Activated CD8-positive, alpha-beta memory T cell treated with anti-CD3 and anti-CD28 coated beads for 1 hour (primary cell): ENCODE measurements around the gene GOLGA6A.
"Not testable (repeated sequence)": the region's sequence is repeated elsewhere in the genome, so short reads cannot be mapped to it uniquely, and the experiment has no call there.

Experiments used
- DNase-seq, 2 donors: peaks; one replicate each; pipeline ENCODE4 v3.0.0-alpha.2; 2020; ENCODE audit warnings: low read depth in 1 of 2; ENCODE audit errors: extremely low read depth in 1 of 2

Gene GOLGA6A, protein sequence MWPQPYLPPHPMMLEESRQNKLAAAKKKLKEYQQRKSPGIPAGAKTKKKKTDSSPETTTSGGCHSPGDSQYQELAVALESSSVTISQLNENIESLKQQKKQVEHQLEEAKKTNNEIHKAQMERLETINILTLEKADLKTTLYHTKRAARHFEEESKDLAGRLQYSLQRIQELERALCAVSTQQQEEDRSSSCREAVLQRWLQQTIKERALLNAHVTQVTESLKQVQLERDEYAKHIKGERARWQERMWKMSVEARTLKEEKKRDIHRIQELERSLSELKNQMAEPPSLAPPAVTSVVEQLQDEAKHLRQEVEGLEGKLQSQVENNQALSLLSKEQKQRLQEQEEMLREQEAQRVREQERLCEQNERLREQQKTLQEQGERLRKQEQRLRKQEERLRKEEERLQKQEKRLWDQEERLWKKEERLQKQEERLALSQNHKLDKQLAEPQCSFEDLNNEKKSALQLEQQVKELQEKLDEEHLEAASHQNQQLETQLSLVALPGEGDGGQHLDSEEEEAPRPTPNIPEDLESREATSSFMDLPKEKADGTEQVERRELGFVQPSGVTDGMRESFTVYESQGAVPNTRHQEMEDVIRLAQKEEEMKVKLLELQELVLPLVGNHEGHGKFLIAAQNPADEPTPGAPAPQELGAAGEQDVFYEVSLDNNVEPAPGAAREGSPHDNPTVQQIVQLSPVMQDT

DNA sequence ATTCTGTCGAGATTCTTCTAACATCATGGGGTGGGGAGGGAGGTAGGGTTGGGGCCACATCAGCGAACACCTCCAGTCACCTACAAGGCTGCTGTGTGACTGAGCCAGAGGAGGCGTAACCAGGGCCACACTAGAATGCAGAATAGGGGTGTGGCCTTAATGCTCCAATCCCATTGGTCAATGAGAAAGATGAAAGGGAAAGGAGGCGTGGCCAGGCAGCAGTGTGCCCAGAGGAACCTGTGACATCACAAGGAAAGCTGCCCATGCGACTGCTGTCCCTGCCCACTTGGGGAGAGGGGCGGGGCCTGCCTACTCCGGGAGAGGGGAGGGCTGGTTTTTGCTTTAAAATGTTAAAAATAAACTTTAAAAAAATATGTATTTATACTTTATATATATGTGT is at the start of gene GOLGA6A:
TSS of gene GOLGA6A (minus strand) at position 101 of the 400 bp plus-strand sequence. CDS start at position 60, 41 bp downstream.
- not testable (repeated sequence) for DNase-seq

DNA sequence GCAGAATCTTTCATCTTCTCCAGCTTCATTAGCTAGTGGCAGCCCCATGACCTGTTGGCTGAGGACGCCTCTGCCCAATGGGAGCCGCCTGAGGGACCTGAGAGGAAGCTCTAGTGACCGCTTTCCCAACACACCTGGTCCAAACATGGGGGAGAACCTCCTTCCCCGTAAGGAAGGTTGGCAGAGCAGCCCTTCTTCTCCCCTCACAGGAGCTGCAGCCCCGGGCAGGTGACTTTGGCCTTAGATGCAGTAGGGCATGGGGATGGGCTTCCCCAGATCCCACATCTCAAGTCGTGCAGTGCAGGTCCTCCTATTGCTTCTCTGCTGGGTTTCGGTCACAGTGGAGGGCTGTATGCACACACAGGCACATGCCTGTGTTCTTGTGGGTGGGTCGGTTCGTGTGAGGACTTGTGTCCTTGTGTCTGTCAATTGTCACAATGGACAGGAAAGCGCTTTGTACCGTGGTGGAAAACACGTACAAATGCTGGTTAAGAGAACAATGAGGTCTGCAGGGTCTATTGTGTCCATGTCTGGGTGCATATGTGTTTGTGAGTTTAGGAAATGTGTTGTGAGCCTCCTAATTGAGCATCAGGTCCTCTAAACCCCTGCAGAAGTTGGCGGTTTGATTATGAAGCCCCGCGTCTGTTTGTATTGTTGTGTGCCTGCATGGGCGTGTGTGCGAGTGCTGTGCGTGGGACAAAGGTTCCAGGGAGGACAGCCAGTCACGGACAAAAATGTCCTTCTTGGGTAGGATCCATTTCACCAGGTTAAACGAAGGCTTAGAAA is 49.5 kb upstream of the GOLGA6A start:
- DNase-seq = no peak

DNA sequence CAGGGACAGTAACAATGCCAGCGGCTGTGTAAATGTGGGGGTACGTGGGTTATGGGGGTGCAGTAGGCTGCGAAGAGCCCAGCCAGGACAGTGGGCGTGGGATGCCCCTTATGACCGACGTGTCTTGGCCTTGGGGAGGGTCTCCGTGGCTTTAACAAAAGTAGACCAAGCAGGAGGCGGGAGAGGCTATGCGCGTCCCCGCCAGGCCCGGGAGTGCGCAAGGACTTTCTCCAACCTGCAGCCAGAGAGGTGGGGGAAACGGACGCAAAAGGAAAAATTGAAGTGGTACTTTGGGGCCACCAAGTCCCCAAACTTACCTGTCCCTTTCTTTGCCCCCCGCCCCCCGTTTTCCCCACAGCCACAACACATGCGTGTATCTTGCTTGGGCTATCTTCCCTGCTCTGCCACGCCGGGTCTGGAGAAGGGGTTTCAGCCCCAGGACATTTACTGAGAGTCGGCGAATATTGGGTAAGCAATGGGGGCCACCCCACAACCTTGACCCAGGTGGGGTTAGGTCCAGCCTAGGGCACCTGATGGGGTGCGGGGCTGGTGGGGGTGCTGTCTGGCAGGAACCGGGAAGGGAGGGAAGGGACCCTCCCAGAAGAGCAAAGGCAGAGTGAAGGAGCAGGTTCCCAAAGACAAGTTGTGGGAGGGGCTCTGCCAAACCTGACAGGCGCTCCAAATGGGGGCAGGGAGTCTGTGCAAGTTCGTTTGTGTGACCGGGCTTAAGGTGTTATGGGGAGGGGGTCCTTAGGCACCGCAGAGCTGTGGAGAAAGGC is 48.7 kb upstream of the GOLGA6A start:
- DNase-seq = no peak

DNA sequence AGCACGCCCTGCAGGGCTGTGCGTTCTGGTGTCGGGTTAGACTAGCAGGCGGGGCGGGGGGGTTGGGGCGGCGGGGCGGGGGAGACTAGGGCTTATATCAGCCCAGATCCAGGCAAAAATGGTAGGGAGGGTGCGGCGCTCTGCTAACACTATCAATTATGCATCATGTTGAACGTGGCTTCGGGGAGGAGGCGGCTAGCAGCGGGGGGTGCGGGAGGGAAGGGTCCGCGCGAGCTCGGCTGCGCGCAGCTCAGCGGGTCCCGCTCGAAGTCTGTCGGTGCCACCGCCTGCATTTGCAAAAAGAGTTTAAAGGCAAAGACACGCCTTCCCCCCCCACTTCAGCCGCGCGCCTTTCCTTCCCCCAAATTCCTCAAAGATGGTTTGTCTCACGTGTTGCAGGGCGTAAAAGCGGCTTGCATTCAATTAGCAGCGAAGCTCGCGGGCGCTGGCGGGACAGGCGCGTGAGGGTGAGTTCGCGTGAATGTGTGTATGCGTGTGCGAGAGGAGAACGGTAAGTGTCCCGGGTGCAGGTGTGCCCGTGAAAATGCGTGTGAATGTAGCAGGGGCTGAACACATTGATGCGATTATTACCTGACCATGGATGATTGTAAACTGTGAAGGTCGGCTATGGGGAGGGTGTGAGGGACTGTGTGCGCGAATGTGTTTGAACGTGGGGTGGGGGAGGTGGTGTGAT is 48.0 kb upstream of the GOLGA6A start, which contains the start of gene ISLR2:
TSS of gene ISLR2 (plus strand) at position 432 of the 694 bp plus-strand sequence. CDS start 2,169 bp downstream, outside the sequence.
- no peak for DNase-seq

DNA sequence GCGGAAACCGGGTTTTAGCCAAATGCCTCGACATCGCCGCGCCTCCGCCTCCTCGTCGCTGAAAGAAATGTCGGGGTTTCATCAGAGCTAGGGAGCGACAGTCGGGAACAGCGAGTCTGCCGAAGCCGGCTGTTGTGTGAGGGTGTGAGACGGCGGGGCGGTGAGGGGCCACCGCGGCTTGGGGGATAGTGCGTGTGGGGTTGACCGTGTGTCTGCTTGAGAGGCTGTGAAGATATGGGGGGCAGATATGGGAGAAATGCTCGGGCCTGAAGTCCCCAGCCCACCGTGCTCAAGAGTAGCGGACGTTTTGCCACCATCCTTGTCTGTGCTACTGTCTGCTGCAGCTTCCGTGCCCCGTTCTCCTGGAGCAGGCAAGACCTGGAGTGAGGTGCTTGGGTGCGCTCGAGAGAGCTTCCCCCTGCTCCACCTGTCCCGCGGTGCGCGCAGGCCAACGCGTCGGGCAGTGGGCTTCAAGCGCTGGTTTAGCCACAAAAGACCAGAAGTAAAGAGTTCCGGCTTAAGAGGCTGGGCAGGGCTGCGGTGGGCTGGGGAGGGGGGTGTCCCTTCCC is 47.3 kb upstream of the GOLGA6A start:
- DNase-seq = no peak

DNA sequence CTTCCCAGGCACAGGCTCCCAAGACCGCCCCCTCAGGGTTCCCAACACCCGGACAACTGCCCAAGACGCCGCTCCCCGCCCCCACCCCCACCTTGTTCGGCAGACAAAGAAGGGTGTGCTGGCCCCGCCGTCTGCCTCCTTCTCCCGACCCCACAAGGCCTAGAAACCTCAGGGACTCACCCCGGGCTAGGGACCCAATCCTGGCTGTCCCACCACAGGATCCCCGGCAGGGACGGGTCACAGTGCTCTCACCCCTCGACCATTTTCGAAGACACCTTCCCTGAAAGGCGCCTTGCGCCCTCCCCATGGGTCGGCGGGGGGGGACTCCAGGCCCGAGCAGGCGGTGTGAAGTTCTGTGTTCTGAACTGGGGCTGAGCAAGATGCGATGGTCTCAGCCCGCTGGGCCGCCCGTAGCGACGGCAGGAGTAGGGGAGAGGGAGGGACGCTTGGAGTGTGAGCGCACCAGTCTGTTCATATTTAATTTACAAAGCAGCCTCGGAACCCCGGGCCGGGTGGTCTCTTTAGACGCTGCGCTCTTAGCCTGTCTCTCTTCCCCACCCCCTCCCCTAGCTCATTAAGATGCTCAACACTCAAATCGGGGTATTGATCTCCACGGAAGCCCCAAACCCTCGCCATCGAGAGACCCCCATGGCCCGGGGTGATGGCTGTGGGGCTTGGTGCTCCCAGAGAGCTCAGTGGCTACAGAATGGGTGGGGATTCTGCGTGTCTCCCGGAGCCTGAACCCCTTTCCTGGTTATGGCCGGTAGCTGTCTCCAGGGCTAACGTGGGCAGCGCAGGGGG is 46.6 kb upstream of the GOLGA6A start:
- DNase-seq = no peak

DNA sequence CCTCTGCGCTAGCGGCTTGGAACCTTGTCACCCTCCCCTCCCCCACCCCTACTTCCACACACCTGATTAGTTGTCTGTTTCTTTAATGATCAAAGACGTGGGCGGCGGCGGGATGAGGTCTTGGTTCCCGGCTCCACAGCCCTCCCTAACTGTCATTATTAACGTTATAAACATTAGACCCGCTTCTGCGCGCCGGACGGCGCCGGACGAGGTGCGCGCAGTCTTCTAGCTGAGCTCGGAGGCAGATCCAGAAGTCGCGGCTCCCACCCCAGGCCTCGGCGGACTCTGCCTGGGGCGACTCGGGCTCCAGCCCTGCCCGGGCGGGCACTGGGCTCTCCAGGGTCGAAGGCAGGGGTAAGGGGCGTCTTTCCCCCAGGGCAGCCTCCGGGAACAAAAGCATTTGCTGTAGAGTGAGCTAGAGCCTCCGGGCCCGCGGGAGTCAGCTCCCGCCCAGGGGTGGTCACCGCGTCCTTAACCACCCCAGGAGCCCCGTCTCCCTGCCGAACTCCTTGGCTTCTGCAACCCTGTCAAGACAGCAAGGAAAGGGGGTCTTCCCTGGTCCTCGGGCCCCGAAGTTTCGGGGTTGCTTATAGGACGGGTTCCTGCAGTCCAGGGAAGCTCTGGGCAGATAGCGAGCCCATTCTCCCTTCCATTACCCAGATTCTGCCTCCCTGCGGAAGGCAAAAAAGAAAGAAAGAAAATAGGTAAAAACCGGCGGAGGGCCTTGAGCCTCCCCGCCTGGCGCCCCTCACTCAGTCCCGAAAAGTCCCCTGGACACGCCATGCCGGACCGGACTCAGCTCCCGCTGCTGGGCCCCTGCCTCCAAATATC is 45.8 kb upstream of the GOLGA6A start:
- no peak for DNase-seq

DNA sequence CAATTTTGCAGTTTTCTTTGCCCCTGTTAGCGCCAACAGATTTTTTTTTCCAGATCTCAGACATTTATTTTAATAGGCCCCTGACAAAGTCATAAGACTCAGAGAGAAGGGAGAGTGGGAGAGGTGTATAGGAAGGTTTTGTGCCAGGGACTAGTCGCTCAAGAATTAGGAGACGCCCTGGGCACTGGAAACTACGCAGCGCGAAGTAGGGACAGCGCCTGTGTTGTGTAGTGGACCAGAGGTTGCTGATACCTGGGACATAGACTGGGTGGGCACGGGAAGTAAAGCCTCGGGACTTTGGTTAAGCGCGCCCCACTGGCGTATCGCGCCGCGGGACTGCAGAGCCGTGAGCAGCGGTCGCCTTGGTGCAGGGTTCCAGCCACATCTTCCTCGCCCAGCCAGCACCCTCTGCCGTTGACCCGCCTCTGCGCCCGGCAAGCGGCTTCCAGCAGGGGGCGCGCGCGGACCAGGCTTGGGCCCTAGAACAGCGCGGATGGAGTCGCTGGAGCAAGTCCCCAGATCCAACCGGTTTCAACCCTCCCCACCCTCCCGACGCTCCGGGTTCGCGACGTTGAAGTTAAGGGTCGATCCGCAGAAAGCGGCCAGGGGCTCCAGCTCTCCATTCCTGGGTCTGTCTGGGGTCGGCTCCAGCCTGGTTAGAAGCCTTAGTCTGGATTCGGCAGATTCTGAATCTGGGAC is 45.1 kb upstream of the GOLGA6A start:
- peak; percentile 51 to 78 for DNase-seq

DNA sequence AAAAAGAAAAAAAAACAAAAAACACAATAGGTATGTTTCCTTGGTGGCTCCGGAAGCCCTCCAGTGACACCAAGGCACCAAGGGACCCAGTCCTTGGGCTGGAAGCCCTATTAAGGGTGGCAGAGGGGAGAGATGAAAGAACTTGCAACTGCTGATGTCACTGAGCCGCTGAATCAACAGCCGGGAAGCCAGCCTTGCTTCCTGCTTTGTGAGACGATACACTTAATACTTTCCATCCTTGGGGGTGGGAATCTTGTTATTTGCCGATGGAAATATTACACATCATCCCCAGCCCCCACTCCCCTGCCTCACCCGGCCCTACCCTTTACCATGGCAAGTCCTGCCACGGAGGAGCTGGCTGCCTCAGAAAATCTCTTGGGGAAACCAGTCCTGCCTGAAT is 42.4 kb upstream of the GOLGA6A start:
- DNase-seq = no peak

DNA sequence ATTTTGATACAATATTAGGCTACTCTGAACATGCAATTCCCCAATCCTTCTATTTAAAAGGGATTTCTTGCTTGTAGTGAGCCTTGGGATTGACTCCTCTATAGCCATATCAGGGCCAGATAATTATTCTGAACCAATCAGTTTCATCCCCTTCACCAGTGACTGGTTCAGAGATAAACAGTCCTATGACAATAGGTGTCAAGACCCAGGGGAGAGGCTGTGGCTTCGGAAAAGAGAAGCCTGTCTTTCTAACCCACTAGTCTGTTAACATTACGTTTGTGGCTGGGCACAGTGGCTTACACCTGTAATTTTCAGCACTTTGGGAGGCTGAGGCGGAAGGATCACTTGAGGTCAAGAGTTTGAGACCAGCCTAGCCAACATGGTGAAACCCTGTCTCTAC is 41.8 kb upstream of the GOLGA6A start:
- no peak for DNase-seq

DNA sequence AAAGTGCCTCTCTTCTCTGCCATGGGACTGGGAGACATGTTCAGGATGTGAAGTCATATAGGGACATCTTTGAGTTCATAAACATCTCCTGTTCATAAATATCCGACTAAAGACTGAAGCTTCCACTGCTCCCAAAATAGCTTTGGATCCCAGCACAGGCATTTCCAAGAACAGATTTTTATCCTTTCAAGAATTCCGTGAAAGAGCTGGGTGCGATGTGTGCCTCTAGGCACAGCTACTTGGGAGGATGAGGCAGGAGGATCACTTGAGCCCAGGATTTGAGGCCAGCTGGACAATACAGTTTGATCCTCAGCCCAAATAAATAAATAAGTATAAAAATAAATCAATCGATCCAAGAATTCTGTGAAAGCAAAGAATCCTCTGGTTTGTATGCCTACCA is 41.3 kb upstream of the GOLGA6A start:
- no peak for DNase-seq

DNA sequence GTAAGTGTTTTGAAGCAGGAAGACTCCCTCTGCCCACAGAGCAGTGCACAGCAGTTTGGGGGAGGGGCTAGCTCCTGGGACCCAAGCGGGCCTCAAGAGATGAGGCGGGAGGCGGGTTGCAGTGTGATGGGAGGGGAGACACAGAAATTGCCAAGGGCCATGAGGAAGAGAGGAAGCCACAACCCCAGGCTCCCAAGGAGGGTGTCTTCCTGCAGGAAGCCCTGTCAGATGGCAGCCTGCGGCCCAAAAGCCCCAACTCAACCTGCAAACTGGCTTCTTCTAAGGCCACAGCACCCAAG is 40.7 kb upstream of the GOLGA6A start:
- no peak for DNase-seq

DNA sequence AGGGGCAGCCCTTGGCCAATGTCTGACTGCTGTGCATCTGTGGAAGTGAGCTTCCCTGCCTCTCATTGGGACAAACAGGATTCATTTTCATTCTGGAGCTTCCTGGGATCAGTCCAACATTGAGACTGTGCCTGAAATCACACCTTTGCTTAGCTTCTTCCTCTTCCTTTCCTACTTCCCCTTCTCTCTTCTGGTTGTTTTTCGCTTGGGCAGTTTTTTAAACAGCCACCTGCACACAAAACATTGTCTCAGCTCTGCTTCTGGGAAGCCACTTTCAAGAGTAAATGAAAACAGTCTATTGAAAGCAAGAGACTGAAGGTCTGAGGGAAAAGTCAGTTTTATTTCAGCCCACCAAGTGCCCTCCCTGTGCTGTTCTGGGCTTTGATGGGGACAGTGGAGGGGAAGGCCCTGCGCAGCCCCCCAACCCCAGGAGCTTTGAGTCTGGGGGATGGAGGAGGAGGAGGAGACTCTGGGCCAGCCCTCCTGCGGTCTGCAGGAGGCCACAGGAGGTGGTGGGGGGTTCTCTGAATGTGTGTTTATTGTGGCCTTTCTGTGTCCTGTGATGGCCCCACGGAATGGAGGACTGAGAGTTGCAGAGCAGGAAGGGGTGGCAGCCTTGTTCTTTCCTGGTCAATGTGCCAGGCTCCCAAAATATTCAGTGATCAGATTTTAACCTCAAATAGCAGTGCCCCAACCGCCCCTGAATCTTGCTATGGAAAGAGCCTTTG is 40.2 kb upstream of the GOLGA6A start:
- no peak for DNase-seq

DNA sequence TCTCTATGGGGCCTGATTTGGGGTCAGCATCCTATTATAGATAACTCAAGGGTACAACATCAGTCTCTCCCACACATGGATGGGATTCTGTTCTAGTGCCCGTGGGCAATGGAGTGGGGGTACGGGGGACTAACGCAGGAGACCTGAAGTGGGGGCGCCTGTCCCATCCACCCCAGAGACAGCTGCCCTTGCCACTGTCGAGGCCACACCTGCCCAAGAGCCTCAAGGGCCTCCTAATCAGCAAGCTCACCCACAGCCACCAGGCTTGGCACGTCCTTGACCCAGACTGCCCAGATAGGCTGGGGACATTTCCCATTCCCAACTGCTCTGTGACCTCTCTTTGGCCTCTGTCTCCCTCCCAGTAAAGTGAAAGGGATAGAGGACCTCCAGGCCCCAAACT is 39.5 kb upstream of the GOLGA6A start:
- no peak for DNase-seq

DNA sequence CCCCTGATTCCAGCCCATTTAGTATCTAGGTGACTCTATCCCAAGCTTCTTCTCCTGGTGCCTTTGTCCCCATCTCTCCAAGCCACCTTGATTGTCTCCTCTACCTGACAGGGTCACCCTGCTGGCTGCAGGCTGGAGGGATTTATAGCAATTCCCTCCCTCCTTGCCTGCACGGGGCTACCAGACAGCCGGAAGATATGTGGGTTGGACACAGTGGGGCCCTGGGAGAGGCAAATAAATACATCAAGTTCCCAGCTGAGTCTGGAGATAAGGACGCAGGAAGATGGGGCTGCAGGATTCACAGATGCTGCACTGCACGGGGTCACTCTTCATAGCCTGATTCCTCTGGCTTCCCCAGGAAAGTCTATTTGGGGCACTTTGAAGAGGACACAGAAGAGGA is 38.7 kb upstream of the GOLGA6A start:
- DNase-seq = no peak

DNA sequence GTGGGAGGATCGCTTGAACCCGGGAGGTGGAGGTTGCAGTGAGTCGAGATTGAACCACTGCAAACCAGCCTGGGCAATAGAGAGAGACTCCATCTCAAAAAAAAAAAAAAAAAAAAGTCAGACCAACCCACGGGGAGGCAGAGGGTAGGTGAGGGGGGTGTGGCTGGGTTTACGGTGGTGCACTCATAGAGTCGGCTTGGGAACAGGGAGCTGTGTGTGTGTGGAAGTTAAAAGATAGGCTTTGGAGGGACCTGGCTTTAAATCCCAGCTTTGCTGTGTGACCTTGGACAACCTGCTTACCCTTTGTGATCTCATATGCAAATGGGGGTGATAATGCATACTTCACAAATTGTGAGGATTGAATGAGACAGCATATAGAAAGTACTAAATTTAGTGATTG is 38.1 kb upstream of the GOLGA6A start:
- DNase-seq = no peak

DNA sequence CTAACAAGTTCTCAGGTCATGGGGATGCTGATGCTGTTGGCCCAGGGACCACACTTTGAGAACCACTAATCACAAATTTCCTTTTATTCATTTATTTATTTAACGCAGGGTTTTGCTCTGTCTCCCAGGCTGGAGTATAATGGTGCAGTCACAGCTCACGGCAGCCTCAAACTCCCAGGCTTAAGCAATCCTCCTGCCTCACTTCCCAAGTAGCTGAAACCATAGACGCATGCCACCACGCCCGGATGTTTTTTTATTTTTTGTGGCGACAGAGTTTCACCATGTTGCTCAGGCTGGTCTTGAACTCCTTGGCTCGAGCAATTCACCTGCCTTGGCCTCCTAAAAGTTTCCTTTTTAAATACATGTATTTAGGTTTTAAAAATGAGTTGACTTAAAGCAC is 27.4 kb upstream of the GOLGA6A start:
- DNase-seq = no peak
